Kidney glomerular epithelial cell (primary cell): ENCODE data around the gene DLGAP4.
"Not testable (repeated sequence)": the region's sequence is repeated elsewhere in the genome, so short reads cannot be mapped to it uniquely, and the experiment has no call there.

Experiments
- DNase-seq: peaks from one replicate; lab custom pipeline; 2025; lab: John Stamatoyannopoulos, UW

Gene DLGAP4

DNA sequence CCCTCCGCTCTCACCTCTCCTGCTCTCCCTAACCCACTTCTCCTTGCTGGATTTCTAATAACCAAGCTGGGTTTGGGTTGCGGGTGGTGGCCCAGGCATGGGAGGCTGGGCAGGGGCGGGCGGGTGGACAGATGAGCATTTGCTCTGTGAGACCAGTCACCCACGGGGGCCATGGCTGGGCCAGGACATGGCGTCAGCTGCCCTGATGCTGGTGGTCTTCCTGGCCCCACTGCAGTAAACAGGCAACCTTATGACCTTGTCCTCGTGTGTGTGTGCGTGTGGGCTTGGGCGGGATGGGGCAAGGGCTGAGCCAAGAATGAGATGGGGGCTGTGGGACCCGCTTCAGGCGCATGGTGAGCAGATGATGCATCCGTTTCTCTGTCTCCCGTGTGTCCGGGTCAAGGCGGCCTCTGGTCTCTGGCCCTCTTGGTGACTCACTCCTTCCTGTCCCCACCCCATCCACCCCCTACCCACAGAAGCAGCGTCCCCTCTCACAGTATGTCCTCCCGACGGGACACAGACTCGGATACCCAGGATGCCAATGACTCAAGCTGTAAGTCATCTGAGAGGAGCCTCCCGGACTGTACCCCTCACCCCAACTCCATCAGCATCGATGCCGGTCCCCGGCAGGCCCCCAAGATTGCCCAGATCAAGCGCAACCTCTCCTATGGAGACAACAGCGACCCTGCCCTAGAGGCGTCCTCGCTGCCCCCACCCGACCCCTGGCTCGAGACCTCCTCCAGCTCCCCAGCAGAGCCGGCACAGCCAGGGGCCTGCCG lies 193.8 kb downstream of the DLGAP4 start:
- DNase-seq = no peak

DNA sequence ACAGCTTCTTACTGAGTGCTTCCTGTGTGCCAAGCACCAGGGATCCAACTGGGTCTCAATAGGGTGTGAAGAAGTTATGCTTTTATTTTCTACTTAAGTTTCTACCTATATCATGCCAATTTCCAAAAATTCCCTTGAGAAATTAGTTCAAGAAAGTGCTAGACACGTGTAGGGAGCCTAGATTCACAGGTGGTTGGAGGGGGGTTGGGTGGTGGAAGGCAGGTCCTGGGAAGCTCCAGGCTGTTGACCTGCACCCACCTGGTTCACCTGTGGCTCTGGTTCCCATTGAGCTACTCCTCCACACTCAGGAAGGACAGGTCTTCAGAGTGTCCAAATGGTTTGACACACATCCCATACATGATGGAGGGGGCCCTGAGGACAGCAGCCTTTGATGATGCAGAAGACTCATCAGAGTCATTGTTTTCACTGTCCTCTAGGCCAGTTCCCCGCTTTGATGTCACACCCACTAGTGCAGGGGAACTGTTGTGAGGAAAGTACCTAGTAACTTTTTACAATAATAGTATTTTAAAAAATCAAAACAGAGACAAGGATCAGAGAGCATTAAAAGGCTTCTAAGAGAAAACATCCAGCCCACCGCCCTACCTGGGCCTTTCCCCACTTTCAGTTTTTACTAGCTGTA lies 195.3 kb downstream of the DLGAP4 start:
- DNase-seq = no peak

GRCh38 chr20:36504295-36504694 lies 198.2 kb downstream of the DLGAP4 start:
- DNase-seq = no peak

DNA sequence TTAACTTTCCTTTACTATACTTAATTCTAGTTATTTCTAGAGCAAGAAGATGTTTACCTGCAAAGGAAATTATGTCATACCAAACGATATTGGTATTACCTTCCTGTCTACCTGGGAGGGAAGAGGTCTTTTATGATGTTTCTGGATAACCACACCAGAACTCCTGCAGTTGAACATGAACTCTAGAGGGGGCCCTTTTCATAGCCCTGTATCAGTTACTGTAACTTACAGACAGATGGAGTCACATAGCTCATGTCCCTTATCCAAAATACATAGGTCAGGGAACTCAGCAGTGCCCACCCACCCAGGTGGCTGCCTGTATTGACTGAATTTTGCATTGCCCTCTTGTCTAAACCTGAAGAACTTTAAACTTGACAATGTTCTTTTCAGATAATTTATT lies 200.1 kb downstream of the DLGAP4 start:
- DNase-seq = no peak

GRCh38 chr20:36507746-36508145 lies 201.6 kb downstream of the DLGAP4 start:
- DNase-seq = no peak

GRCh38 chr20:36519012-36519719 lies 213.0 kb downstream of the DLGAP4 start:
- no peak for DNase-seq

GRCh38 chr20:36519944-36520343 lies 213.8 kb downstream of the DLGAP4 start:
- DNase-seq = no peak

- no peak for DNase-seq
Observed at GRCh38 chr20:36521526-36521925, 215.4 kb downstream of the DLGAP4 start.

DNA sequence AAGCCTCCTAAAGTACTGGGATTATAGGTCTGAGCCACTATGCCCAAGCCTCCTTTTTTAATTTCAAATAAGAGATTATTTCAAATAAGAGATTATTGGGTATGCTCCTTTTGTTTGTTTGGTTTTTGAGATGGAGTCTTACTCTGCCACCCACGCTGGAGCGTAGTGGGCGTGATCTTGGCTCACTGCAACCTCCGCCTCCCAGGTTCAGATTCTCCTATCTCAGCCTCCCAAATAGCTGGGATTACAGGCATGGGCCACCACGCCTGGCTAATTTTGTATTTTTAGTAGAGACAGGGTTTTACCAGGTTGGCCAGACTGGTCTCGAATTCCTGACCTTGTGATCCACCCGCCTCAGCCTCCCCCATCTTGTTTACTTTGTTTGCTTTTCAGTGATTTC lies 216.3 kb downstream of the DLGAP4 start:
- DNase-seq = not testable (repeated sequence)

GRCh38 chr20:36523341-36523740 lies 217.2 kb downstream of the DLGAP4 start:
- DNase-seq = no peak

DNA sequence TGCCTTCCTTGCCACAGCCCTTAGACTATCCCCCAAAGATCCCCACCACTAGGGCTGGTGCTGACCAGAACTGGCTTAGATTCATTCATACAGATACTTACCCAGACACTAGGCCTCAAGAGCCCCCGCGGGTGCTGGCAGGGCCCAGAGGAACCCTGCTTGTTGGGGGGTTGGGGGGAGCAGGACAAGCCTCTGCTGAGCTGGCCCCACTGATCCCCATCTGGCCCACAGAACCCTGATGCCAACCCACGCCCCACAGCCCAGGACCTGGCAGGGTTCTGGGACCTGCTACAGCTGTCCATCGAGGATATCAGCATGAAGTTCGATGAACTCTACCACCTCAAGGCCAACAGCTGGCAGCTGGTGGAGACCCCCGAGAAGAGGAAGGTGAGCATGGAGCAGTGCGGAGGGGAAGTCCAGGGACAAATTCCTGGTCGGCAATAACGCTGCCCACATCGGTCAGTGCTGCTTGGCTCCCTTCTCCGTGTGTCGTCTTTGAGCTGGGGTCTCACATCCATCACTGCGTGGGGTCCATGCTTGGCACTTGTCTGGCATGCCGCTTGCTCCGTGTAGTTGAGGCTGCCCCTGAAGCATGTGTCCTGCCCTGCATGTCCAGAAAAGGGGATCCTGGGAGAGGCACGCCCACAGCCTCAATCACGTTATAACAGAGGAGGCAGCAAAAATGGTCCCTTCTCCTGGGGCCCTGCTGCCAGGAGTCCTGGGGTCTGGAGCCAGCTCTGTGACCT lies 219.7 kb downstream of the DLGAP4 start:
- no peak for DNase-seq

GRCh38 chr20:36526521-36527011 lies 220.4 kb downstream of the DLGAP4 start:
- DNase-seq = no peak

DNA sequence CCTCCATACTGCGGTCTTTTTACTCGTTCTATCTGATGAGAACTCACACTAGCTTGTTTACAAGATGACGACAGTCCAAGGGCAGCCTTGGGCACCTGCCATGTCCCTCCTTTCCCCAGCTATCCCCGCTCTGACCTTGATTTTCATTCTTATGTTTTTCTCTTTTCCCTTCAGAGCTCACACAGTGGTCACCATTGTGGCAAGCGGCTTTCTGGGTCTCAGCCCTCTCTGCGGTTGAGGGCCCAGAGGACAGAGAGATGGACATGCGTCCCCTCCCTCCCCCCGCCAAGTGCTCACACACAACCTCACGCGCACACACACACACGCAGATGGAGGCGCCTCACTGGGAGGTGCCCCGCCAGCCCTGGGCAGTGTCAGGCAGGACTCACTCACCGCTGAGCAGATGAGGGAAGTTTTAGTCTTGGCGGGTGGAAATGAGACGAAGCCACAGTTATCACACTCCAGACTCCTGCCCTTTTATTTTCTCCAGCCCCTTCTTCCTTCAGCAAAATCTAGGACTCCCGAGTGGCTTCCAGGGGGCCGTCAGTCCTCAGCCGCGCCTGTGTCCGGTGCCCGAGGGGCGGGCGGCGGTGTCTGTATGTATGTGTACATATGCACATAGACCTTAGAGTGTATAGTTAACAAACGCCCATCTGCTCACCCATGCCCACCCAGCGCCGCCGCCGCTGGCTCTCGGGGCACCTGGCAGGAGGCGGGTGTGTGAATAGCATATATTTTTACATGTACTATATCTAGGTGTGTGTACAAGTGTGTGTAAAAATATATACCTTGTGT lies 221.4 kb downstream of the DLGAP4 start:
- no peak for DNase-seq

- no peak for DNase-seq
Observed at GRCh38 chr20:36528176-36528874, 222.2 kb downstream of the DLGAP4 start.

DNA sequence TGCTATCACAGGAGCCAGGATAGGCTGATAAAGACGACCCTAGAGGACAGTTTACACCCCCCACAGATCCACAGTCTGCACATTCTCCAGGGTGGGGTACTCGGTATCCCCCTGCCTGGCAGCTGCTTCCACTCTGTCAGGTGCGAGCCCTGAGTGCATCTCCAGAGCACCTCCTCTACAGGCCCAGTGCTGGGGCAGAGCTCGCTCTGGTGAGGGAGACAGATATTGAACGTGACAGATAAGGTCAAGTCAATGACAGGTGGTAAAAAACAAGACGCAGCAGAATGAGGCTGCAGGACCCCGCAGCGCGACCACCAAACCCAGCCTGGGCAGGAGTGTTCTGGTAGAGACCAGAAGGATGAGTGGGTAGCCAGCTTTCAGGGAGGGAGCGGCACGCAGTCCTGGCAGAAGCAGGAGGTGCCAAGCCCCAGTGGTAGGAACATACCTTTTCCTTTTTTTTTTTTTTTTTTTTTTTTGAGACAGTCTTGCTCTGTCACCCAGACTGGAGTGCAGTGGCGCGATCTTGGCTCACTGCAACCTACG lies 222.8 kb downstream of the DLGAP4 start:
- no peak for DNase-seq

DNA sequence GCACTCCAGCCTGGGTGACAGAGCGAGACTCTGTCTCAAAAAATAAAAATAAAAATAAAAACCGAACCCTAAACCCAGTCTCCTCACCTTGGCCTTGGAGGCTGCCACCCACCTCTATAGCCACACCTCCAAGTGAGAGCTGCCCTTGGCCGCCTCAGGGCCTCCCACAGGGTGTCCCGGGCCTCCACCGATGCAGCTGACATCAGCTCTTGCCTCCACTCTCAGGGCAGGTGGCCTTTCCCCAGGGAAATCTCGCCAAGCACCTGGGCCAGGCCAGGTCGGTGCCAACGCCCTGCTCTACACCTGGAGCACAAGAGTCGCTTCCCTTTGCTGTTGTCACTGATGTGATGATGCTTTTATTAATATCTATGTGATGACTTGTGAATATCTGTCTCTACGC lies 226.2 kb downstream of the DLGAP4 start:
- no peak for DNase-seq

DNA sequence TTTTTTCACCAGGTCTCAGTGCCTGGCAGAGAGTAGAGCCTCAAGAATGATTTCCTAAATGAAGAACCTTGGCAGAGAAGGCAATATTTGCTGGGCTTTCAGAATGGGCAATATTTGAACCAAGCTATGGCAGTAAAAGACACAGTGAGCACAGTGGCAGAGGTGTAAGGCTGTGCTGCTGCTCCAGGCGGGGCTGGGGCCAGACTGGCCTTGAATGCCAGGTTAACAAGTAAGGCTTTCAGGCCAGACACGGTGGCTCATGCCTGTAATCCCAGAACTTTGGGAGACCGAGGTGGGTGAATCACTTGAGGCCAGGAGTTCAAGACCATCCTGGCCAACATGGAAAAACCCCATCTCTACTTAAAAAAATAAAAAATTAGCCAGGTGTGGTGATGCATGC lies 226.7 kb downstream of the DLGAP4 start:
- no peak for DNase-seq

GRCh38 chr20:36538026-36538722 lies 232.0 kb downstream of the DLGAP4 start:
- DNase-seq = no peak

DNA sequence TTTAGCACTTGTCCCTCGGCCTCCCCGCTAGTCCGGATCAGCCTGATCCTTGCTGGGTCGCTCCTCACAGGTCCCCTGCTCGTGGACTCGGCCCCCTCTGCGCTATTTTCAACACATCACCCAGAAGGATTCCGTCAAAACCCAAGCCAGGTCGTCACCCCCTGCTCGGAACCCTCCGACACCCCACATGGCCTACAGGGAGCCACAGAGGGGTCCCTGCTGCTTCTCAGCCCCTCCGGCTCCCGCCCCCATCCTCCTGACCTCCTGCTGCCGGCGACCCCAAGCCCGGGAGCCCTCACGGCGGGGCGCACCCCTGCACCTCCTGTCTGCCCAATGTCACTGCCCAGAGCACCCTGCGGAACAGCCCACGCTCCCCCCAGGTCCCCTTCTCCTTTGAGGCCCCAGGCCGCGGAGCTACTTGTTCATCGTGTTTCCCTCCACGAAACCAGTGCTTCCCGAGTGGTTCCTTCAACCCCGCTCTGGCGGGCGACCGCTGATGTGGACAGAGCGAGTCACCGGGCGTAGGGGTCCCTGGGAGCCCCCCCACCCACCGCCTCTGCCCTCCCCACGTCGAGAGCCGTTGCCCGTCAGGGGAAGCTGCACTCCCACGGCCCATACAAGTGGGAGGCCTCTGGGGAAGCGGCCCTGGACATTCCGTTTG lies 234.5 kb downstream of the DLGAP4 start:
- DNase-seq = peak; percentile 54
